ENCODE data around the gene GLRX5.

The GLRX5 gene

GRCh38 chr14:95493503-95493902, 41.3 kb upstream of the GLRX5 start:
- Histone ChIP-seq H3K27me3 (ENCODE audit: control insufficient read depth in 1 of 2, insufficient read depth in 2 of 2, low read length in 2 of 2) (no peaks in the 10 kb centered on the region), H3K9ac (ENCODE audit: low read length) (no peak overlapping the region), H3K4me1 (ENCODE audit: insufficient read depth, low read length) (peaks cover 54% of the 10 kb centered on the region), H3K9me3 (ENCODE audit: low read length) (no peaks in the 10 kb centered on the region), H3K36me3 (ENCODE audit: insufficient read depth, low read length) (no peaks in the 10 kb centered on the region), H3K27ac (ENCODE audit: low read depth, low read length) (no peak overlapping the region), H3K4me3 (ENCODE audit: low read depth in 1 of 2, low read length in 2 of 2) (no peak overlapping the region)

GRCh38 chr14:95493976-95494375, 40.9 kb upstream of the GLRX5 start:
- H3K4me1 ChIP-seq (ENCODE audit: insufficient read depth, low read length): peaks cover 55% of the 10 kb centered on the region
- no peaks in the 10 kb centered on the region for H3K27me3 ChIP-seq (ENCODE audit: control insufficient read depth in 1 of 2, insufficient read depth in 2 of 2, low read length in 2 of 2)
- no peak overlapping the region for H3K27ac ChIP-seq (ENCODE audit: low read depth, low read length)
- H3K4me3 ChIP-seq (ENCODE audit: low read depth in 1 of 2, low read length in 2 of 2): no peak overlapping the region
- H3K9me3 ChIP-seq (ENCODE audit: low read length): no peaks in the 10 kb centered on the region
- no peak overlapping the region for H3K9ac ChIP-seq (ENCODE audit: low read length)
- H3K36me3 ChIP-seq (ENCODE audit: insufficient read depth, low read length): no peaks in the 10 kb centered on the region

DNA sequence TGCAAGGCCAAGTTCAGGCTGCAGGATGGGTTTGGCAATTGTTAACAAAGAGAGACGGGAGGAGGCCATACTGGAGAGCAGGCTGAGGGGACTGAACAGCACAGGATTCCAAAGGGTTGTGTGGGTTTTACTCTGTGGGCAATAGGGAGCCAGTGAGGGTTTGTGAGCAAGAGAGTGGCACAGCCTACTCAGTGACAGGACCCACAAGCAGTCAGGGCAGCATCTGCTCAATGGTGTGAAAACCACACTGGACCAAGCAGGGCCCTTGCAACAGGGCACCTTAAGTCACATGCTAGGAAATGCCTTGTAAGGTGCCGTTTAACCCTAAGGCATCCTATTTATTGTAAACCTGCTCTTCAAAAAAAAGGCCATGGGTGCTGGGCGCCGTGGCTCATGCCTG, 40.4 kb upstream of the GLRX5 start:
- H3K27me3 ChIP-seq (ENCODE audit: control insufficient read depth in 1 of 2, insufficient read depth in 2 of 2, low read length in 2 of 2): no peaks in the 10 kb centered on the region
- no peak overlapping the region for H3K27ac ChIP-seq (ENCODE audit: low read depth, low read length)
- peaks cover 54% of the 10 kb centered on the region for H3K4me1 ChIP-seq (ENCODE audit: insufficient read depth, low read length)
- no peaks in the 10 kb centered on the region for H3K36me3 ChIP-seq (ENCODE audit: insufficient read depth, low read length)
- no peaks in the 10 kb centered on the region for H3K9me3 ChIP-seq (ENCODE audit: low read length)
- H3K9ac ChIP-seq (ENCODE audit: low read length): no peak overlapping the region
- H3K4me3 ChIP-seq (ENCODE audit: low read depth in 1 of 2, low read length in 2 of 2): no peak overlapping the region

GRCh38 chr14:95495076-95495475, 39.8 kb upstream of the GLRX5 start:
- Histone ChIP-seq H3K4me1 (ENCODE audit: insufficient read depth, low read length) (peaks cover 48% of the 10 kb centered on the region), H3K27me3 (ENCODE audit: control insufficient read depth in 1 of 2, insufficient read depth in 2 of 2, low read length in 2 of 2) (no peaks in the 10 kb centered on the region), H3K4me3 (ENCODE audit: low read depth in 1 of 2, low read length in 2 of 2) (no peak overlapping the region), H3K36me3 (ENCODE audit: insufficient read depth, low read length) (no peaks in the 10 kb centered on the region), H3K27ac (ENCODE audit: low read depth, low read length) (no peak overlapping the region), H3K9me3 (ENCODE audit: low read length) (no peaks in the 10 kb centered on the region), H3K9ac (ENCODE audit: low read length) (no peak overlapping the region)

GRCh38 chr14:95495538-95496025, 39.3 kb upstream of the GLRX5 start:
- Histone ChIP-seq H3K9me3 (ENCODE audit: low read length) (no peaks in the 10 kb centered on the region), H3K27ac (ENCODE audit: low read depth, low read length) (no peak overlapping the region), H3K27me3 (ENCODE audit: control insufficient read depth in 1 of 2, insufficient read depth in 2 of 2, low read length in 2 of 2) (no peaks in the 10 kb centered on the region), H3K4me1 (ENCODE audit: insufficient read depth, low read length) (peaks cover 43% of the 10 kb centered on the region), H3K9ac (ENCODE audit: low read length) (no peak overlapping the region), H3K4me3 (ENCODE audit: low read depth in 1 of 2, low read length in 2 of 2) (no peak overlapping the region), H3K36me3 (ENCODE audit: insufficient read depth, low read length) (no peaks in the 10 kb centered on the region)

DNA sequence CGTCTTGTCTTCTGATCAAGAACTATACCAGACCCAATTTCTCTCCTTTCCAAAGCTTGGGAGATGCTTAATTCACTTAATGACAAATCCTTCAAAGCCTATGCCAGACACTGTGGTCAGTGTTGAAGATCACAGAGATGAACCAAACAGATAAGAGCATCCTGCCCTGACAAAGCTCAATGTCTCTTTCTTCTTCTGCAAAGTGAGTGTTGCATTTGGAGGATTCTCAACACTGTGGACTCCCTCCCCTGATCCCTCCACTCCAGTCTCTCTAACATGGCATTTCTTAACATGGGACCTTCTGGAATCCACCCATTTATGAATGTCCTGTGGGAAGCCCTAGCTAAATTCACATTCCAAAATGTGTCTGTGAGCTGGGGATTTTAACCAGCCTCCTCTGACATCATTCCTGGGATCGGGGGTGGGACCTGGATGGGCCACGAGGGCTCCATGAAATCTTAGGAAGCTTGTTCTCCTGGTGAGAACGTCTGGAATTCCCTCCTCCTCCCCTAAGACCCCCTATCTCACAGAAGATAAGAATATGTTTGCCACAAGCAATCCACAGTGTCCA, 38.7 kb upstream of the GLRX5 start:
- no peaks in the 10 kb centered on the region for H3K9me3 ChIP-seq (ENCODE audit: low read length)
- peaks cover 41% of the 10 kb centered on the region for H3K4me1 ChIP-seq (ENCODE audit: insufficient read depth, low read length)
- no peaks in the 10 kb centered on the region for H3K36me3 ChIP-seq (ENCODE audit: insufficient read depth, low read length)
- no peak overlapping the region for H3K9ac ChIP-seq (ENCODE audit: low read length)
- H3K27ac ChIP-seq (ENCODE audit: low read depth, low read length): no peak overlapping the region
- no peaks in the 10 kb centered on the region for H3K27me3 ChIP-seq (ENCODE audit: control insufficient read depth in 1 of 2, insufficient read depth in 2 of 2, low read length in 2 of 2)
- H3K4me3 ChIP-seq (ENCODE audit: low read depth in 1 of 2, low read length in 2 of 2): no peak overlapping the region

DNA sequence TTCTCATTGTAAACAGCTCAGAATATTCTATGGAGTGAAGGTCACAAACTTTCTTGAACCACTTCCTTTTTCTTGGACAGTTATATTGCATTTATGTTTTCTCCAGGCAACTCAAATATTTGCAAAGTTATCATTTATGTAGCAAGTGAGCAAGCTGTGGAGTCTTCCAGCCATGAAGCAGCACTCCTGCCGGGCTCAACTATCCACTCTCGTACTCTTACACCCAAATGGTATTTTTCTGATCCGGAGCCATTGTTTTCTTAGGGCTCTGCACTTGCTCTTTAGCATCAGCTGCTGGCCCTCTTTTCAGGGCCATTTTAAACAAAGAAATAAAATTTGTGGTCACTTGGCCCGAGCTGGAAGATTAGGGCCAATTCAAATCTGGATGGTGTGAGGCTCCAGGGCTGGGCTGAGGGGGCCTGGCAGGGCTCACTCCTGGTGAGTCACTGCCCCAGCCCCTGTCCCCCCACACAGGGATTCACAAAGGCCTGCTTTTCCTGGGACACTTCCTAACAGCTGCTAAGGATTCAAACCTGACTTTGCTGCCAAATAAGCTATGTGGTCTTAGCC, 38.1 kb upstream of the GLRX5 start:
- Histone ChIP-seq H3K9me3 (ENCODE audit: low read length) (no peaks in the 10 kb centered on the region), H3K27ac (ENCODE audit: low read depth, low read length) (peak overlapping the region; percentile 10)

GRCh38 chr14:95497561-95498011, 37.3 kb upstream of the GLRX5 start:
- Histone ChIP-seq H3K27ac (ENCODE audit: low read depth, low read length) (no peak overlapping the region), H3K4me1 (ENCODE audit: insufficient read depth, low read length) (peaks cover 49% of the 10 kb centered on the region), H3K4me3 (ENCODE audit: low read depth in 1 of 2, low read length in 2 of 2) (no peak overlapping the region), H3K27me3 (ENCODE audit: control insufficient read depth in 1 of 2, insufficient read depth in 2 of 2, low read length in 2 of 2) (no peaks in the 10 kb centered on the region), H3K36me3 (ENCODE audit: insufficient read depth, low read length) (no peaks in the 10 kb centered on the region), H3K9ac (ENCODE audit: low read length) (no peak overlapping the region), H3K9me3 (ENCODE audit: low read length) (no peaks in the 10 kb centered on the region)

More for the DNA sequence above, 38.1 kb upstream of the GLRX5 start:
- no peak overlapping the region for H3K4me3 ChIP-seq (ENCODE audit: low read depth in 1 of 2, low read length in 2 of 2)
- peaks cover 47% of the 10 kb centered on the region for H3K4me1 ChIP-seq (ENCODE audit: insufficient read depth, low read length)
- H3K36me3 ChIP-seq (ENCODE audit: insufficient read depth, low read length): no peaks in the 10 kb centered on the region
- H3K9ac ChIP-seq (ENCODE audit: low read length): no peak overlapping the region
- H3K27me3 ChIP-seq (ENCODE audit: control insufficient read depth in 1 of 2, insufficient read depth in 2 of 2, low read length in 2 of 2): no peaks in the 10 kb centered on the region

- H3K9ac ChIP-seq (ENCODE audit: low read length): no peak overlapping the region
- H3K9me3 ChIP-seq (ENCODE audit: low read length): no peaks in the 10 kb centered on the region
- H3K36me3 ChIP-seq (ENCODE audit: insufficient read depth, low read length): no peaks in the 10 kb centered on the region
- H3K27ac ChIP-seq (ENCODE audit: low read depth, low read length): no peak overlapping the region
- H3K4me1 ChIP-seq (ENCODE audit: insufficient read depth, low read length): peaks cover 49% of the 10 kb centered on the region
- no peaks in the 10 kb centered on the region for H3K27me3 ChIP-seq (ENCODE audit: control insufficient read depth in 1 of 2, insufficient read depth in 2 of 2, low read length in 2 of 2)
- H3K4me3 ChIP-seq (ENCODE audit: low read depth in 1 of 2, low read length in 2 of 2): no peak overlapping the region
Observed at GRCh38 chr14:95498622-95499353, 36.1 kb upstream of the GLRX5 start.

DNA sequence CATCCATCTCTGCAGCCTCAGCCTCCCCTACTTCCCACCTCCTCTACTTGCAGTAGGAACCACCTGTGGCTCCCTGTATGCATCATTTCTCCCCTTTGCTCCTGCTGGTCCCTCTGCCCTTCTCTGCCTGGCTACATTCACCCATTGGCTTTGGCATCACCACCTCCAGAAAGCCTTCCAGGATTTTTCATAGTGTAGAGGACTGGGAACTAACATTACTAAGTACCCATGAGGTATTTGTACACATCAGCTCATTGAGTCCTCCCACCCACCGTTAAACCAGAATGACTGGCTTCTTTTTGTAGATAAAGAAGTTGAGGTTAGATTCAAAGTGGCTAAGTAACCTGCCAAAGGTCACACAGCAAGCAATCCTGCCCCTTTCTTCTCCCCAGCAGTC, 35.5 kb upstream of the GLRX5 start:
- no peak overlapping the region for H3K4me3 ChIP-seq (ENCODE audit: low read depth in 1 of 2, low read length in 2 of 2)
- H3K9ac ChIP-seq (ENCODE audit: low read length): no peak overlapping the region
- peaks cover 49% of the 10 kb centered on the region for H3K4me1 ChIP-seq (ENCODE audit: insufficient read depth, low read length)
- H3K27ac ChIP-seq (ENCODE audit: low read depth, low read length): no peak overlapping the region
- no peaks in the 10 kb centered on the region for H3K27me3 ChIP-seq (ENCODE audit: control insufficient read depth in 1 of 2, insufficient read depth in 2 of 2, low read length in 2 of 2)
- no peaks in the 10 kb centered on the region for H3K9me3 ChIP-seq (ENCODE audit: low read length)
- H3K36me3 ChIP-seq (ENCODE audit: insufficient read depth, low read length): no peaks in the 10 kb centered on the region

GRCh38 chr14:95500201-95500681, 34.6 kb upstream of the GLRX5 start:
- H3K4me1 ChIP-seq (ENCODE audit: insufficient read depth, low read length): peaks cover 46% of the 10 kb centered on the region
- no peak overlapping the region for H3K4me3 ChIP-seq (ENCODE audit: low read depth in 1 of 2, low read length in 2 of 2)
- H3K36me3 ChIP-seq (ENCODE audit: insufficient read depth, low read length): no peaks in the 10 kb centered on the region
- no peaks in the 10 kb centered on the region for H3K27me3 ChIP-seq (ENCODE audit: control insufficient read depth in 1 of 2, insufficient read depth in 2 of 2, low read length in 2 of 2)
- no peaks in the 10 kb centered on the region for H3K9me3 ChIP-seq (ENCODE audit: low read length)
- H3K27ac ChIP-seq (ENCODE audit: low read depth, low read length): no peak overlapping the region
- no peak overlapping the region for H3K9ac ChIP-seq (ENCODE audit: low read length)

Data from muscle layer of colon (tissue), 2 donors.